Thyroid gland (tissue), 4 donors: ENCODE data around the gene RPS6KA5.

ENCODE experiments used
- CTCF ChIP-seq, 6 experiments: fragments of 200-600 bp in 3 of 6; fragments of 450-650 bp in 3 of 6; sonication (generic) in 3 of 6; IDR thresholded peaks; one replicate each; pipeline ENCODE4 v1.5.1; 2016 to 2019; ENCODE audit warnings: antibody characterized with exemption in 6 of 6, mild to moderate bottlenecking in 2 of 6, inconsistent platforms in 1 of 6, moderate library complexity in 1 of 6
- POLR2A ChIP-seq, 2 donors: fragments of 450-650 bp; IDR thresholded peaks; one replicate each; pipeline ENCODE4 v1.6.1; 2017; ENCODE audit warnings: antibody characterized with exemption in 2 of 2, mild to moderate bottlenecking in 2 of 2, moderate library complexity in 1 of 2

- TF ChIP-seq CTCF (IDR thresholded peaks at IDR 0.05) (no peak), POLR2A (IDR thresholded peaks at IDR 0.05) (no peak)
Measured at GRCh38 chr14:90871605-90872233, 188.7 kb downstream of the RPS6KA5 start.
